Daoy (cell line): ENCODE data around the gene TRIM39. TPM values are rescaled to one million over a fixed set of nuclear protein-coding genes. Genes with fewer than 3 reads are reported as not detected.

Source experiments
- DNase-seq: peaks from one replicate; pipeline ENCODE4 v3.0.0-alpha.2; 2015; ENCODE audit warnings: low read depth
- total RNA-seq: library from RNA; depleted of rRNA; stranded (reverse); fragments of >200 nt; shearing (Covaris generic); gene quantifications from 2 replicates; pipeline ENCODE4 v1.2.3, GENCODE V29; 2014

TRIM39 gene
- total RNA-seq, 1 experiment from 2014 or later: 18.2 TPM

- DNase-seq: no peak
Observed at GRCh38 chr6:30327232-30327746, 562 bp downstream of the TRIM39 start.

- DNase-seq: no peak
Observed at GRCh38 chr6:30328397-30328796, 1.7 kb downstream of the TRIM39 start.

- no peak for DNase-seq
Observed at GRCh38 chr6:30329331-30329730, 2.6 kb downstream of the TRIM39 start.

GRCh38 chr6:30331981-30332380 is 5.3 kb downstream of the TRIM39 start:
- DNase-seq: no peak

GRCh38 chr6:30334075-30334783 is 7.5 kb downstream of the TRIM39 start:
- DNase-seq: no peak

GRCh38 chr6:30340589-30341054 is 13.9 kb downstream of the TRIM39 start:
- no peak for DNase-seq

GRCh38 chr6:30341218-30341617 is 14.5 kb downstream of the TRIM39 start:
- DNase-seq: no peak

- no peak for DNase-seq
Observed at GRCh38 chr6:30341728-30342127, 15.0 kb downstream of the TRIM39 start.

- no peak for DNase-seq
Observed at GRCh38 chr6:30344191-30344867, 17.6 kb downstream of the TRIM39 start.

GRCh38 chr6:30344868-30345671 is 18.3 kb downstream of the TRIM39 start, which contains the start of gene RPP21:
Gene RPP21 (plus strand): TSS chr6:30345156. CDS start chr6:30345172, 16 bp downstream.
- DNase-seq: peak; percentile 93

GRCh38 chr6:30345852-30346251 is 19.1 kb downstream of the TRIM39 start:
- no peak for DNase-seq

- DNase-seq: no peak
Observed at GRCh38 chr6:30348957-30349356, 22.2 kb downstream of the TRIM39 start.

- DNase-seq: no peak
Observed at GRCh38 chr6:30349421-30350177, 22.9 kb downstream of the TRIM39 start.

- no peak for DNase-seq
Observed at GRCh38 chr6:30350524-30350923, 23.8 kb downstream of the TRIM39 start.

- DNase-seq: no peak
Observed at GRCh38 chr6:30352550-30352949, 25.8 kb downstream of the TRIM39 start.

GRCh38 chr6:30355281-30355680 is 28.6 kb downstream of the TRIM39 start:
- no peak for DNase-seq

- no peak for DNase-seq
Observed at GRCh38 chr6:30356536-30356935, 29.8 kb downstream of the TRIM39 start.

- DNase-seq: peak; percentile 85
Observed at GRCh38 chr6:30357678-30358540, 31.2 kb downstream of the TRIM39 start.

- DNase-seq: no peak
Observed at GRCh38 chr6:30359276-30359675, 32.5 kb downstream of the TRIM39 start.

GRCh38 chr6:30360139-30360538 is 33.4 kb downstream of the TRIM39 start:
- DNase-seq: no peak
